WTC11 (cell line): ENCODE data around the gene EYA2.

Source experiments
- ATF3 ChIP-seq: sonication (generic); formaldehyde crosslinking; conservative IDR thresholded peaks from 2 replicates; pipeline ENCODE4 v1.8.1; 2022; ENCODE audit warnings: mild to moderate bottlenecking, missing genetic modification reagents
- ATF6 ChIP-seq: sonication (generic); formaldehyde crosslinking; IDR thresholded peaks from 2 replicates; pipeline ENCODE4 v1.8.1; 2023; ENCODE audit warnings: mild to moderate bottlenecking, missing genetic modification reagents
- CTCF ChIP-seq: fragments of 200-600 bp; IDR thresholded peaks from 2 replicates; pipeline ENCODE4 v1.8.0; 2022; ENCODE audit warnings: antibody characterized with exemption
- KAT7 ChIP-seq: sonication (generic); formaldehyde crosslinking; IDR thresholded peaks from 2 replicates; pipeline ENCODE4 v1.8.1; 2023; ENCODE audit warnings: missing genetic modification reagents, mild to moderate bottlenecking, borderline replicate concordance
- NFYB ChIP-seq: sonication (generic); formaldehyde crosslinking; conservative IDR thresholded peaks from 2 replicates; pipeline ENCODE4 v1.8.0; 2022; ENCODE audit warnings: low read depth, missing genetic modification reagents
- PREB ChIP-seq: sonication (generic); formaldehyde crosslinking; IDR thresholded peaks from 2 replicates; pipeline ENCODE4 v1.8.1; 2022; ENCODE audit warnings: mild to moderate bottlenecking, missing genetic modification reagents, moderate library complexity, borderline replicate concordance
- STAT6 ChIP-seq: sonication (generic); formaldehyde crosslinking; conservative IDR thresholded peaks from 2 replicates; pipeline ENCODE4 v1.8.1; 2023; ENCODE audit warnings: mild to moderate bottlenecking, low read depth, missing genetic modification reagents, moderate library complexity
- USF1 ChIP-seq: sonication (generic); formaldehyde crosslinking; IDR thresholded peaks from 2 replicates; pipeline ENCODE4 v1.8.0; 2022; ENCODE audit warnings: mild to moderate bottlenecking, missing genetic modification reagents
- USF2 ChIP-seq: sonication (generic); formaldehyde crosslinking; IDR thresholded peaks from 2 replicates; pipeline ENCODE4 v1.8.1; 2023; ENCODE audit warnings: mild to moderate bottlenecking, missing genetic modification reagents, moderate library complexity
- ZNF138 ChIP-seq: sonication (generic); formaldehyde crosslinking; conservative IDR thresholded peaks from 2 replicates; pipeline ENCODE4 v1.8.1; 2022; ENCODE audit warnings: mild to moderate bottlenecking, moderate library complexity, missing genetic modification reagents
- ZNF219 ChIP-seq: sonication (generic); formaldehyde crosslinking; IDR thresholded peaks from 2 replicates; pipeline ENCODE4 v1.8.0; 2023; ENCODE audit warnings: missing genetic modification reagents, mild to moderate bottlenecking, borderline replicate concordance

- TF ChIP-seq ZNF138 (CRISPR knock-in tag) (no peak), CTCF (no peak), PREB (CRISPR knock-in tag) (no peak), ATF3 (CRISPR knock-in tag) (no peak), ATF6 (CRISPR knock-in tag) (no peak), ZNF219 (CRISPR knock-in tag) (no peak), KAT7 (CRISPR knock-in tag) (no peak), STAT6 (CRISPR knock-in tag) (no peak), NFYB (CRISPR knock-in tag) (no peak), USF1 (CRISPR knock-in tag) (no peak), USF2 (no peak)
These were observed 98.0 kb downstream of the EYA2 start for GRCh38 chr20:46992640-46993035.
